Measurements from ENCODE around the gene TMEM233. TPM values are rescaled to one million over a fixed set of nuclear protein-coding genes. Genes with fewer than 3 reads are reported as not detected.
"Not testable (repeated sequence)": the region's sequence is repeated elsewhere in the genome, so short reads cannot be mapped to it uniquely, and the experiment has no call there.

TMEM233 gene
- polyA plus RNA-seq, 2 donors = 0.04 to 0.07 TPM

GRCh38 chr12:119644930-119645329, 51.4 kb downstream of the TMEM233 start:
- Histone ChIP-seq H3K36me3 (ENCODE audit: control insufficient read depth in 2 of 2, insufficient read depth in 2 of 2, low read length in 1 of 2) (no peaks in the 10 kb centered on the region), H3K27ac (ENCODE audit: low read depth in 2 of 2, low read length in 1 of 2) (no peak overlapping the region), H3K27me3 (ENCODE audit: control insufficient read depth in 1 of 2, insufficient read depth in 2 of 2, low read length in 2 of 2) (no peaks in the 10 kb centered on the region), H3K4me3 (ENCODE audit: low read depth in 1 of 2, low read length in 2 of 2) (no peak overlapping the region), H3K4me1 (ENCODE audit: control insufficient read depth in 2 of 2, insufficient read depth in 2 of 2, low read length in 1 of 2) (no peaks in the 10 kb centered on the region), H3K9me3 (ENCODE audit: control insufficient read depth in 2 of 2, insufficient read depth in 1 of 2, low read depth in 1 of 2, low read length in 1 of 2) (no peaks in the 10 kb centered on the region)
- 83 to 91% methylated on average over 3 of the region's 3 CpGs for WGBS, 2 donors

DNA sequence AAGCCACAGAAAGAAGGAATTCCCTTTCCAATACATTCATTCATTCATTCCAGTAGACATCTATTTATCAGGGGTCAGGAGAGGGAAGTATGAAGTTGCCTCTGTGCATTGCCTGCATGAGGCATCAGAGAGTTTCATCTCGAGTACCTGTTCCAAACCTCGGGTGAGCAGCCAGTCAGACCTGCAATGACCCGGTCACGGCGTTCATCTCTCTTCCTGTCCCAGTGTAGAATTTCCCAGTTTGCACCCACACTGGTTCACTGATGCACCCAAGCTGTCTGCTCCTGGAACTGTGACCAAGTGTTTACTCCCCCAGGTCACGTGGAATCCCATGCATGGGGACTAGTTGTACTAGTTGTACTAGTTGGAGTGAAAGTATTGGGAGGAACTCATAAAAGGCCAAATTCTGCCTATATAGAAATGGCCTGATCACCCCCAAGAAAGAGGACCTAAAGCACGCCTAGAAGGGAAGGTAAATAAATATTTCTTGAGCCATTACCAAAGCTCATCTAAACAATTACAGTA, 52.0 kb downstream of the TMEM233 start:
- WGBS, 2 donors = 87 to 88% methylated on average over 7 of the region's 7 CpGs
- Histone ChIP-seq H3K9me3 (ENCODE audit: control insufficient read depth in 2 of 2, insufficient read depth in 1 of 2, low read depth in 1 of 2, low read length in 1 of 2) (no peaks in the 10 kb centered on the region), H3K4me3 (ENCODE audit: low read depth in 1 of 2, low read length in 2 of 2) (no peak overlapping the region), H3K27me3 (ENCODE audit: control insufficient read depth in 1 of 2, insufficient read depth in 2 of 2, low read length in 2 of 2) (no peaks in the 10 kb centered on the region), H3K27ac (ENCODE audit: low read depth in 2 of 2, low read length in 1 of 2) (no peak overlapping the region), H3K36me3 (ENCODE audit: control insufficient read depth in 2 of 2, insufficient read depth in 2 of 2, low read length in 1 of 2) (no peaks in the 10 kb centered on the region), H3K4me1 (ENCODE audit: control insufficient read depth in 2 of 2, insufficient read depth in 2 of 2, low read length in 1 of 2) (no peaks in the 10 kb centered on the region)

- Histone ChIP-seq H3K4me1 (ENCODE audit: control insufficient read depth in 2 of 2, insufficient read depth in 2 of 2, low read length in 1 of 2) (no peaks in the 10 kb centered on the region), H3K27ac (ENCODE audit: low read depth in 2 of 2, low read length in 1 of 2) (no peak overlapping the region), H3K36me3 (ENCODE audit: control insufficient read depth in 2 of 2, insufficient read depth in 2 of 2, low read length in 1 of 2) (no peaks in the 10 kb centered on the region), H3K27me3 (ENCODE audit: control insufficient read depth in 1 of 2, insufficient read depth in 2 of 2, low read length in 2 of 2) (no peaks in the 10 kb centered on the region), H3K9me3 (ENCODE audit: control insufficient read depth in 2 of 2, insufficient read depth in 1 of 2, low read depth in 1 of 2, low read length in 1 of 2) (peaks cover 0 to 3% of the 10 kb centered on the region in 2 donors), H3K4me3 (ENCODE audit: low read depth in 1 of 2, low read length in 2 of 2) (no peak overlapping the region)
- 64 to 69% methylated on average over 4 of the region's 4 CpGs for WGBS, 2 donors
Observed at GRCh38 chr12:119649202-119649808, 55.7 kb downstream of the TMEM233 start.

DNA sequence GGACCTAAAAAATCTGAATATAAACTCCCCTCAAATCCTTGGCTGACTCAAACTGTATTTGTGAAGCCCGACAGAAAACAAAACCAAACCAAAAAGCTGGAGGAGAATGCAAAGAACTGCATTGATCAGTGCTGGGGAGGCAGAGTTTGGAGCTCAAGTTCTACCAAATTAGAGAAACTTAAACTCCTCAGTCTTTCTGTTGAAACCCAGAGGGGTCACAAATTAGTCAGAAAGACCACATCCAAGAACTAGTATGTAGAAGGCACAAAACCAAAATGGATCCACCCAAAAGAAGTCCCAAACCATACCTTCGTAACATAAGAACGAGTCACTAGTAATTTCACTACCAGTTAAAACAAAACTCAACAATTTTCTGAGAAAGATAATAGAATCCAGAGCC, 59.1 kb downstream of the TMEM233 start:
- Histone ChIP-seq H3K4me3 (ENCODE audit: low read depth in 1 of 2, low read length in 2 of 2) (no peak overlapping the region), H3K4me1 (ENCODE audit: control insufficient read depth in 2 of 2, insufficient read depth in 2 of 2, low read length in 1 of 2) (no peaks in the 10 kb centered on the region), H3K27ac (ENCODE audit: low read depth in 2 of 2, low read length in 1 of 2) (no peak overlapping the region), H3K9me3 (ENCODE audit: control insufficient read depth in 2 of 2, insufficient read depth in 1 of 2, low read depth in 1 of 2, low read length in 1 of 2) (peaks cover 0 to 3% of the 10 kb centered on the region in 2 donors), H3K27me3 (ENCODE audit: control insufficient read depth in 1 of 2, insufficient read depth in 2 of 2, low read length in 2 of 2) (no peaks in the 10 kb centered on the region), H3K36me3 (ENCODE audit: control insufficient read depth in 2 of 2, insufficient read depth in 2 of 2, low read length in 1 of 2) (no peaks in the 10 kb centered on the region)
- WGBS, 2 donors = 54 to 76% methylated on average over 3 of the region's 3 CpGs

GRCh38 chr12:119657001-119657400, 63.4 kb downstream of the TMEM233 start:
- H3K27me3 ChIP-seq (ENCODE audit: control insufficient read depth in 1 of 2, insufficient read depth in 2 of 2, low read length in 2 of 2); H3K4me3 ChIP-seq (ENCODE audit: low read depth in 1 of 2, low read length in 2 of 2); H3K9me3 ChIP-seq (ENCODE audit: control insufficient read depth in 2 of 2, insufficient read depth in 1 of 2, low read depth in 1 of 2, low read length in 1 of 2); H3K4me1 ChIP-seq (ENCODE audit: control insufficient read depth in 2 of 2, insufficient read depth in 2 of 2, low read length in 1 of 2); H3K36me3 ChIP-seq (ENCODE audit: control insufficient read depth in 2 of 2, insufficient read depth in 2 of 2, low read length in 1 of 2); H3K27ac ChIP-seq (ENCODE audit: low read depth in 2 of 2, low read length in 1 of 2): not testable (repeated sequence)
- 55 to 61% methylated on average over 2 of the region's 2 CpGs for WGBS, 2 donors

GRCh38 chr12:119658166-119658565, 64.6 kb downstream of the TMEM233 start:
- H3K4me3 ChIP-seq (ENCODE audit: low read depth in 1 of 2, low read length in 2 of 2); H3K27ac ChIP-seq (ENCODE audit: low read depth in 2 of 2, low read length in 1 of 2); H3K9me3 ChIP-seq (ENCODE audit: control insufficient read depth in 2 of 2, insufficient read depth in 1 of 2, low read depth in 1 of 2, low read length in 1 of 2); H3K4me1 ChIP-seq (ENCODE audit: control insufficient read depth in 2 of 2, insufficient read depth in 2 of 2, low read length in 1 of 2); H3K27me3 ChIP-seq (ENCODE audit: control insufficient read depth in 1 of 2, insufficient read depth in 2 of 2, low read length in 2 of 2); H3K36me3 ChIP-seq (ENCODE audit: control insufficient read depth in 2 of 2, insufficient read depth in 2 of 2, low read length in 1 of 2): not testable (repeated sequence)
- WGBS, 2 donors = 88 to 92% methylated on average over 6 of the region's 6 CpGs

- 39% methylated on average over 6 of the region's 6 CpGs for WGBS, 2 donors
- no peaks in the 10 kb centered on the region for H3K9me3 ChIP-seq (ENCODE audit: control insufficient read depth in 2 of 2, insufficient read depth in 1 of 2, low read depth in 1 of 2, low read length in 1 of 2)
- no peaks in the 10 kb centered on the region for H3K36me3 ChIP-seq (ENCODE audit: control insufficient read depth in 2 of 2, insufficient read depth in 2 of 2, low read length in 1 of 2)
- no peak overlapping the region for H3K4me3 ChIP-seq (ENCODE audit: low read depth in 1 of 2, low read length in 2 of 2)
- H3K27ac ChIP-seq (ENCODE audit: low read depth in 2 of 2, low read length in 1 of 2) = no peak overlapping the region
- no peaks in the 10 kb centered on the region for H3K27me3 ChIP-seq (ENCODE audit: control insufficient read depth in 1 of 2, insufficient read depth in 2 of 2, low read length in 2 of 2)
- H3K4me1 ChIP-seq (ENCODE audit: control insufficient read depth in 2 of 2, insufficient read depth in 2 of 2, low read length in 1 of 2) = no peaks in the 10 kb centered on the region
Observed at GRCh38 chr12:119659289-119659897, 65.8 kb downstream of the TMEM233 start.

DNA sequence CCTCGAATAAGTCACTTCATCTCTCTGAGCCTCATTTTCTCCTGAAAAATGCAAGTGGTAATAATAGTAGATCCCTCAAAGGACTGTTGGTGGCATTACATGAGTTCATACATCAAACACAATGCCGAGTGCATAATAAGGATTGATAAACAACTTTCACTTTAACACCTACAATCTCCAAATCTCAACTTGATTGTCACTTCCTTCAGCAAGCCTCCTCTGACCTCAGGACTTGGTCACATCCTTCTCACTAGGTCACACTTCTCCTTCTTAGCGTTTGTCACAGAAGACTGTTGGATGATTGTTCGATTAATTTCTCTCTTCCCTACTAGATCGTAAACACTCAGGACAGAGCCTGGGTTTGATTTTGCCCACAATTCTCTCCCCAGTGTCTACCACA, 66.5 kb downstream of the TMEM233 start:
- WGBS, 2 donors = 69 to 73% methylated on average over 5 of the region's 5 CpGs
- H3K4me1 ChIP-seq (ENCODE audit: control insufficient read depth in 2 of 2, insufficient read depth in 2 of 2, low read length in 1 of 2) = no peaks in the 10 kb centered on the region
- H3K27me3 ChIP-seq (ENCODE audit: control insufficient read depth in 1 of 2, insufficient read depth in 2 of 2, low read length in 2 of 2) = no peaks in the 10 kb centered on the region
- no peak overlapping the region for H3K4me3 ChIP-seq (ENCODE audit: low read depth in 1 of 2, low read length in 2 of 2)
- no peak overlapping the region for H3K27ac ChIP-seq (ENCODE audit: low read depth in 2 of 2, low read length in 1 of 2)
- no peaks in the 10 kb centered on the region for H3K36me3 ChIP-seq (ENCODE audit: control insufficient read depth in 2 of 2, insufficient read depth in 2 of 2, low read length in 1 of 2)
- no peaks in the 10 kb centered on the region for H3K9me3 ChIP-seq (ENCODE audit: control insufficient read depth in 2 of 2, insufficient read depth in 1 of 2, low read depth in 1 of 2, low read length in 1 of 2)

DNA sequence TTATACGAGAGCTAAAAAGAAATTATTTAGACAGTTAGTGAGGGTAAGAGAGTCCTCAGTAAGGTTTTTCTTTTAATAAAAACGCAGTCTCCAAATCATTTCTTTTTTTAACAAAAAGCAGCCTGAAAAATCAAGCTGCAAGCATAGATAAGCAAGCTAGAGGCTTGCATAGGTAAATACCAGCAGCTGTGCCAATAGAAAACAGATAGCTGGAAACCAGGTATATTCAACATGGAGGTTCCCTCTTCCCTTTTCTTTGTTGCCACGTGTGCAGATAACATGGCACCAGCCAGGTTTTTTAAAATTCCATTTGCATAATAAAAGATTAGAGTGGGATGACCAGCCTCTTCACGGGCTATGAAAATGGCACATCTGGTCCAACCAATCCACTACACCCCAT, 68.3 kb downstream of the TMEM233 start:
- Histone ChIP-seq H3K36me3 (ENCODE audit: control insufficient read depth in 2 of 2, insufficient read depth in 2 of 2, low read length in 1 of 2) (no peaks in the 10 kb centered on the region), H3K9me3 (ENCODE audit: control insufficient read depth in 2 of 2, insufficient read depth in 1 of 2, low read depth in 1 of 2, low read length in 1 of 2) (no peaks in the 10 kb centered on the region), H3K27me3 (ENCODE audit: control insufficient read depth in 1 of 2, insufficient read depth in 2 of 2, low read length in 2 of 2) (no peaks in the 10 kb centered on the region), H3K4me1 (ENCODE audit: control insufficient read depth in 2 of 2, insufficient read depth in 2 of 2, low read length in 1 of 2) (no peaks in the 10 kb centered on the region), H3K27ac (ENCODE audit: low read depth in 2 of 2, low read length in 1 of 2) (no peak overlapping the region), H3K4me3 (ENCODE audit: low read depth in 1 of 2, low read length in 2 of 2) (no peak overlapping the region)
- 55 to 59% methylated on average over 4 of the region's 4 CpGs for WGBS, 2 donors

- 83 to 95% methylated on average over 1 of the region's 1 CpG for WGBS, 2 donors
- no peaks in the 10 kb centered on the region for H3K9me3 ChIP-seq (ENCODE audit: control insufficient read depth in 2 of 2, insufficient read depth in 1 of 2, low read depth in 1 of 2, low read length in 1 of 2)
- no peaks in the 10 kb centered on the region for H3K4me1 ChIP-seq (ENCODE audit: control insufficient read depth in 2 of 2, insufficient read depth in 2 of 2, low read length in 1 of 2)
- no peak overlapping the region for H3K27ac ChIP-seq (ENCODE audit: low read depth in 2 of 2, low read length in 1 of 2)
- H3K36me3 ChIP-seq (ENCODE audit: control insufficient read depth in 2 of 2, insufficient read depth in 2 of 2, low read length in 1 of 2) = no peaks in the 10 kb centered on the region
- no peaks in the 10 kb centered on the region for H3K27me3 ChIP-seq (ENCODE audit: control insufficient read depth in 1 of 2, insufficient read depth in 2 of 2, low read length in 2 of 2)
- no peak overlapping the region for H3K4me3 ChIP-seq (ENCODE audit: low read depth in 1 of 2, low read length in 2 of 2)
Observed at GRCh38 chr12:119664642-119665041, 71.1 kb downstream of the TMEM233 start.

Data from esophagus (tissue), 2 donors.